CD14-positive monocyte (primary cell): ENCODE data around the gene SLC35D2. TPM values are rescaled to one million over a fixed set of nuclear protein-coding genes. Genes with fewer than 3 reads are reported as not detected.

Source experiments
- DNase-seq, 3 donors: peaks; one replicate each; pipeline ENCODE4 v3.0.0-alpha.2; 2011 to 2022
- H2AFZ ChIP-seq: 2 replicates; pipeline ENCODE4 v1.6.0; 2012; ENCODE audit warnings: mild to moderate bottlenecking, low read depth, low read length, inconsistent platforms; ENCODE audit not compliant: insufficient read depth, poor library complexity, severe bottlenecking
- H3K27ac ChIP-seq, 2 donors: 1 replicate in 1 of 2; 2 replicates in 1 of 2; pipeline ENCODE4 v1.5.1; 2012 to 2013; ENCODE audit warnings: low read length in 2 of 2, control low read depth in 1 of 2, inconsistent platforms in 1 of 2, low read depth in 1 of 2, mild to moderate bottlenecking in 1 of 2
- H3K27me3 ChIP-seq, 2 donors: one replicate each; pipeline versions ENCODE4 v1.6.0 to v1.6.1; 2011 to 2013; ENCODE audit warnings: low read length in 2 of 2; ENCODE audit not compliant: control insufficient read depth in 2 of 2, insufficient read depth in 2 of 2
- H3K36me3 ChIP-seq, 2 donors: replicated peaks in 1 of 2; 1 replicate in 1 of 2; 2 replicates in 1 of 2; pipeline versions ENCODE4 v1.5.1 to v1.6.1; 2012 to 2013; ENCODE audit warnings: low read length in 2 of 2, control low read depth in 1 of 2, inconsistent platforms in 1 of 2, mild to moderate bottlenecking in 1 of 2; ENCODE audit not compliant: insufficient read depth in 2 of 2, control insufficient read depth in 1 of 2
- H3K4me1 ChIP-seq, 2 donors: 1 replicate in 1 of 2; 2 replicates in 1 of 2; pipeline versions ENCODE4 v1.5.1 to v1.6.1; 2012 to 2013; ENCODE audit warnings: low read length in 2 of 2, control low read depth in 1 of 2, inconsistent platforms in 1 of 2, mild to moderate bottlenecking in 1 of 2, moderate library complexity in 1 of 2; ENCODE audit not compliant: insufficient read depth in 2 of 2, control insufficient read depth in 1 of 2
- H3K4me2 ChIP-seq: replicated peaks from 2 replicates; pipeline ENCODE3; 2012; ENCODE audit warnings: low read length, moderate library complexity, mild to moderate bottlenecking; ENCODE audit not compliant: poor library complexity, severe bottlenecking; ENCODE audit errors: extremely low read depth
- H3K4me3 ChIP-seq, 3 experiments: fragments of 200-600 bp in 1 of 3; sonication (generic) in 1 of 3; replicated peaks in 1 of 3; 1 replicate in 2 of 3; 2 replicates in 1 of 3; pipeline ENCODE4 v1.5.1; 2011 to 2013; ENCODE audit warnings: low read length in 3 of 3, mild to moderate bottlenecking in 3 of 3, control low read depth in 2 of 3, low read depth in 2 of 3, inconsistent platforms in 1 of 3, moderate library complexity in 1 of 3
- H3K79me2 ChIP-seq: 2 replicates; pipeline ENCODE4 v1.6.0; 2012; ENCODE audit warnings: mild to moderate bottlenecking, control low read depth, inconsistent platforms, low read length, moderate library complexity; ENCODE audit not compliant: insufficient read depth
- H3K9ac ChIP-seq: 2 replicates; pipeline ENCODE4 v1.6.0; 2017; ENCODE audit warnings: low read length, mild to moderate bottlenecking; ENCODE audit not compliant: insufficient read depth, poor library complexity, severe bottlenecking
- H3K9me3 ChIP-seq, 2 donors: replicated peaks in 1 of 2; 1 replicate in 1 of 2; 2 replicates in 1 of 2; pipeline versions ENCODE4 v1.5.1 to v1.6.1; 2012 to 2013; ENCODE audit warnings: low read length in 2 of 2, control low read depth in 1 of 2; ENCODE audit not compliant: control insufficient read depth in 1 of 2, insufficient read depth in 1 of 2
- H4K20me1 ChIP-seq: 2 replicates; pipeline ENCODE4 v1.6.0; 2012; ENCODE audit warnings: mild to moderate bottlenecking, low read length, control low read depth, moderate library complexity; ENCODE audit not compliant: insufficient read depth
- H3K27ac Mint-ChIP-seq, 7 donors: one replicate each; pipeline ENCODE4 v1.8.0; 2020; ENCODE audit warnings: mild to moderate bottlenecking in 7 of 7, mixed read lengths in 7 of 7, moderate library complexity in 6 of 7, inconsistent platforms in 2 of 7
- H3K27me3 Mint-ChIP-seq, 3 donors: one replicate each; pipeline ENCODE4 v1.8.0; 2021 to 2022; ENCODE audit warnings: low read depth in 3 of 3, mild to moderate bottlenecking in 3 of 3, mixed read lengths in 3 of 3, moderate library complexity in 3 of 3, inconsistent platforms in 1 of 3
- H3K36me3 Mint-ChIP-seq, 2 donors: one replicate each; pipeline ENCODE4 v1.8.0; 2020; ENCODE audit warnings: mixed read lengths in 2 of 2, inconsistent platforms in 1 of 2, mild to moderate bottlenecking in 1 of 2
- H3K4me1 Mint-ChIP-seq: one replicate; pipeline ENCODE4 v1.8.0; 2020; ENCODE audit warnings: mild to moderate bottlenecking, mixed read lengths
- H3K4me3 Mint-ChIP-seq, 2 donors: one replicate each; pipeline ENCODE4 v1.8.0; 2020; ENCODE audit warnings: mild to moderate bottlenecking in 2 of 2, mixed read lengths in 2 of 2, moderate library complexity in 1 of 2
- H3K9me3 Mint-ChIP-seq, 7 donors: one replicate each; pipeline ENCODE4 v1.8.0; 2020 to 2022; ENCODE audit warnings: mixed read lengths in 7 of 7, mild to moderate bottlenecking in 6 of 7, moderate library complexity in 6 of 7, inconsistent platforms in 2 of 7
- WGBS: methylation state at CpG from one replicate; pipeline ENCODE4 v1.1.5; 2013; ENCODE audit warnings: missing lambda C conversion rate; ENCODE audit not compliant: insufficient coverage; 5-methylcytosine and 5-hydroxymethylcytosine counted together
- intact Hi-C, 2 donors: fragments of 100-400 bp; cut with micrococcal nuclease; formaldehyde crosslinking; loops; one replicate each; pipeline versions ENCODE4 v1.15.0 to v1.15.1; 2023
- polyA plus RNA-seq, 3 donors: library from polyadenylated mRNA; depleted of rRNA in 1 of 3; unstranded in 2 of 3; stranded (reverse) in 1 of 3; fragments of 300-500 nt in 2 of 3; fragments of >200 nt in 1 of 3; fragmentation: Illumina TruSeq in 2 of 3; gene quantifications; 1 replicate in 2 of 3; 2 replicates in 1 of 3; pipeline ENCODE4 v1.2.3, GENCODE V29; 2012 to 2021
- TF ChIP-seq, protein P1 (sequence below): fragments of 200-600 bp; IDR thresholded peaks from one replicate; pipeline ENCODE4 v1.8.0; 2022; ENCODE audit warnings: antibody characterized with exemption, mild to moderate bottlenecking

SLC35D2 gene
- polyA plus RNA-seq, 3 donors, result 14.8 to 27.4 (median 20.0) TPM

DNA sequence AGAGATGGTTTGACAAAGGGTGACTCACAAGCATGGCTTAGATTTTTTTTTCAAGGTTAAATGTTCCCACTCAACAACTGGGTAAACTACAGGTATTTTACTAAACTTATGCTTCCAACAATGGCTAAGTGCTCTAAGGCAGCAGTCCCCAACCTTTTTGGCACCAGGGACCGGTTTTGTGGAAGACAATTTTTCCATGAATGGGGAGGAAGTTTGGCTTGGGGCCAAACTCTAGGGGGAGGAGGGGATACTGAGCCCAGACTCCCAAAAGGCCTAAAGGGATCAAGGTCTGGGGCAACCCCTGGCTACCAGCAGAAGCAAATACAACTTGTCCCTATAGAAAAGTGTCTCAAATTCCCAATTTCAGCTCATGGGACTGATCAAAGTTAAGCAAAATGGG lies 49.6 kb downstream of the SLC35D2 start:
- Mint-ChIP-seq H3K9me3 (no peaks in the 10 kb centered on the region), H3K4me3 (no peak overlapping the region), H3K36me3 (no peaks in the 10 kb centered on the region), H3K27ac (no peak overlapping the region), H3K27me3 (peaks cover 0 to 3% (median 0%) of the 10 kb centered on the region in 3 donors), H3K4me1 (no peaks in the 10 kb centered on the region)
- H4K20me1 ChIP-seq, result no peaks in the 10 kb centered on the region
- H3K79me2 ChIP-seq, result no peaks in the 10 kb centered on the region
- no peaks in the 10 kb centered on the region for H3K4me1 ChIP-seq
- no peaks in the 10 kb centered on the region for H3K9me3 ChIP-seq
- no peak overlapping the region for H3K9ac ChIP-seq
- no peak for DNase-seq
- intact Hi-C loops, result no loop called here
- no CpG with 5 or more reads among the region's 1 CpG for WGBS
- no peak overlapping the region for H2AFZ ChIP-seq
- no peak overlapping the region for H3K4me3 ChIP-seq
- H3K4me2 ChIP-seq, result no peak overlapping the region
- H3K36me3 ChIP-seq, result no peaks in the 10 kb centered on the region
- no peaks in the 10 kb centered on the region for H3K27me3 ChIP-seq
- TF ChIP-seq, protein P1, sequence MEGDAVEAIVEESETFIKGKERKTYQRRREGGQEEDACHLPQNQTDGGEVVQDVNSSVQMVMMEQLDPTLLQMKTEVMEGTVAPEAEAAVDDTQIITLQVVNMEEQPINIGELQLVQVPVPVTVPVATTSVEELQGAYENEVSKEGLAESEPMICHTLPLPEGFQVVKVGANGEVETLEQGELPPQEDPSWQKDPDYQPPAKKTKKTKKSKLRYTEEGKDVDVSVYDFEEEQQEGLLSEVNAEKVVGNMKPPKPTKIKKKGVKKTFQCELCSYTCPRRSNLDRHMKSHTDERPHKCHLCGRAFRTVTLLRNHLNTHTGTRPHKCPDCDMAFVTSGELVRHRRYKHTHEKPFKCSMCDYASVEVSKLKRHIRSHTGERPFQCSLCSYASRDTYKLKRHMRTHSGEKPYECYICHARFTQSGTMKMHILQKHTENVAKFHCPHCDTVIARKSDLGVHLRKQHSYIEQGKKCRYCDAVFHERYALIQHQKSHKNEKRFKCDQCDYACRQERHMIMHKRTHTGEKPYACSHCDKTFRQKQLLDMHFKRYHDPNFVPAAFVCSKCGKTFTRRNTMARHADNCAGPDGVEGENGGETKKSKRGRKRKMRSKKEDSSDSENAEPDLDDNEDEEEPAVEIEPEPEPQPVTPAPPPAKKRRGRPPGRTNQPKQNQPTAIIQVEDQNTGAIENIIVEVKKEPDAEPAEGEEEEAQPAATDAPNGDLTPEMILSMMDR, result no peak
- no peak overlapping the region for H3K27ac ChIP-seq

DNA sequence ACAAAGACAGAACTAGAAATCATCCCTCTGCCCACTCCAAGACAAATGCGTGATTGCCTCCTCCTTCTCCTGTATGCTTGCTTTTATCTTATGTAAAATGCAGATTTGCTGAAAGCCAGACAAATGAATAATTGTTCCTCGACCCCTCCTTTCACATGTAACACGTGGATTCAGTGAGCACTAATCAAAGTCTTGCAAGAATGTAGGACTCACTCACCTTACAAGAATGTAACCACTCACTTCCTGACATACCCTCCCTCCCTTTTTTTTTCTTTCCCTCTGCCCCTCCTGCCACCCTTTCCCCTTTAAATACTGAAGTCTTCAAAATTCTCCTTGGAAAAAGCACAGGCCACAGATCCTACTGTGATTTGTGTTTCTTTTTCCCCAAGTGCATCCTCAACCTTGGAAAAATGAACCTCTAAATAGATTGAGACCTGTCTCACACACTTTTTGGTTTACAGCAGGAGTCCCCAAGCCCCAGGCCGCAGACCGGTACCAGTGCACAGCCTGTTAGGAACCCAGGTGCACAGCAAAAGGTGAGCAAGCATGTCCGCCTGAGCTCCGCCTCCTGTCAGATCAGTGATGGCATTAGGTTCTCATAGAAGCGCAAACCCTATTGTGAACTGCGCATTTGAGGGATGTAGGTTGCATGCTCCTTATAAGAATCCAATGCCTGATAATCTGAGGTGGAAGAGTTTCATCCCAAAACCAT lies 52.1 kb downstream of the SLC35D2 start:
- intact Hi-C loops, result no loop called here
- no peaks in the 10 kb centered on the region for H3K9me3 Mint-ChIP-seq
- no peak overlapping the region for H3K4me2 ChIP-seq

More for the DNA sequence above, 52.1 kb downstream of the SLC35D2 start:
- TF ChIP-seq, protein P1, result no peak
- H3K27me3 Mint-ChIP-seq, result peaks cover 0 to 3% (median 0%) of the 10 kb centered on the region in 3 donors
- H3K4me1 ChIP-seq, result no peaks in the 10 kb centered on the region
- no peaks in the 10 kb centered on the region for H4K20me1 ChIP-seq
- H3K36me3 ChIP-seq, result no peaks in the 10 kb centered on the region
- H3K9me3 ChIP-seq, result no peaks in the 10 kb centered on the region
- no peak overlapping the region for H3K4me3 Mint-ChIP-seq
- H3K4me3 ChIP-seq, result no peak overlapping the region
- H3K79me2 ChIP-seq, result no peaks in the 10 kb centered on the region
- H3K27ac ChIP-seq, result no peak overlapping the region
- no peak overlapping the region for H3K27ac Mint-ChIP-seq
- WGBS, result 90% methylated on average over 6 of the region's 9 CpGs
- H3K27me3 ChIP-seq, result no peaks in the 10 kb centered on the region
- no peaks in the 10 kb centered on the region for H3K36me3 Mint-ChIP-seq
- H3K4me1 Mint-ChIP-seq, result no peaks in the 10 kb centered on the region
- H2AFZ ChIP-seq, result no peak overlapping the region
- no peak overlapping the region for H3K9ac ChIP-seq
- DNase-seq, result no peak
